Measurements from ENCODE around the gene MZF1. TPM values are rescaled to one million over a fixed set of nuclear protein-coding genes. Genes with fewer than 3 reads are reported as not detected.

The MZF1 gene
- polyA plus RNA-seq, 3 donors = 1.6 to 55.6 (median 1.7) TPM

GRCh38 chr19:58569191-58569942, 3.8 kb downstream of the MZF1 start:
- no peak for DNase-seq
- Mint-ChIP-seq H3K27me3 (ENCODE audit: low read depth in 3 of 3) (peaks cover 2 to 13% (median 3%) of the 10 kb centered on the region in 3 donors), H3K36me3 (peaks cover 19 to 46% of the 10 kb centered on the region in 2 donors), H3K27ac (no peak overlapping the region), H3K4me3 (no peak overlapping the region), H3K4me1 (peaks cover 20% of the 10 kb centered on the region), H3K9me3 (peaks cover 0 to 3% (median 0%) of the 10 kb centered on the region in 7 donors)
- TF ChIP-seq CTCF (IDR thresholded peaks at IDR 0.05) = no peak
- Histone ChIP-seq H3K4me1 (ENCODE audit: control insufficient read depth in 1 of 2, insufficient read depth in 2 of 2, low read length in 2 of 2) (peaks cover 20 to 24% of the 10 kb centered on the region in 2 donors), H2AFZ (ENCODE audit: insufficient read depth, low read depth, low read length, poor library complexity, severe bottlenecking) (no peak overlapping the region), H3K4me3 (replicated peaks in 1 of 3; ENCODE audit: low read depth in 2 of 3, low read length in 3 of 3) (no peak overlapping the region), H3K9ac (ENCODE audit: insufficient read depth, low read length, poor library complexity, severe bottlenecking) (no peak overlapping the region), H3K9me3 (replicated peaks in 1 of 2; ENCODE audit: control insufficient read depth in 1 of 2, insufficient read depth in 1 of 2, low read length in 2 of 2) (no peaks in the 10 kb centered on the region), H4K20me1 (ENCODE audit: insufficient read depth, low read length) (no peaks in the 10 kb centered on the region), H3K4me2 (replicated peaks; ENCODE audit: extremely low read depth, low read length, poor library complexity, severe bottlenecking) (no peak overlapping the region), H3K79me2 (ENCODE audit: insufficient read depth, low read length) (peaks cover 15% of the 10 kb centered on the region), H3K27ac (ENCODE audit: low read depth in 1 of 2, low read length in 2 of 2) (no peak overlapping the region), H3K36me3 (replicated peaks in 1 of 2; ENCODE audit: control insufficient read depth in 1 of 2, insufficient read depth in 2 of 2, low read length in 2 of 2) (peaks cover 9 to 31% of the 10 kb centered on the region in 2 donors), H3K27me3 (ENCODE audit: control insufficient read depth in 2 of 2, insufficient read depth in 2 of 2, low read length in 2 of 2) (peaks cover under 1 to 2% of the 10 kb centered on the region in 2 donors)
- WGBS (ENCODE audit: insufficient coverage) = 100% methylated on average over 1 of the region's 6 CpGs
- intact Hi-C loops (cut with micrococcal nuclease) = no loop called here

- Histone ChIP-seq H2AFZ (ENCODE audit: insufficient read depth, low read depth, low read length, poor library complexity, severe bottlenecking) (no peak overlapping the region), H3K27ac (ENCODE audit: low read depth in 1 of 2, low read length in 2 of 2) (no peak overlapping the region), H3K27me3 (ENCODE audit: control insufficient read depth in 2 of 2, insufficient read depth in 2 of 2, low read length in 2 of 2) (peaks cover 8 to 10% of the 10 kb centered on the region in 2 donors), H3K4me3 (replicated peaks in 1 of 3; ENCODE audit: low read depth in 2 of 3, low read length in 3 of 3) (no peak overlapping the region), H3K4me1 (ENCODE audit: control insufficient read depth in 1 of 2, insufficient read depth in 2 of 2, low read length in 2 of 2) (peaks cover 13 to 17% of the 10 kb centered on the region in 2 donors), H3K9ac (ENCODE audit: insufficient read depth, low read length, poor library complexity, severe bottlenecking) (no peak overlapping the region), H3K4me2 (replicated peaks; ENCODE audit: extremely low read depth, low read length, poor library complexity, severe bottlenecking) (no peak overlapping the region), H3K79me2 (ENCODE audit: insufficient read depth, low read length) (peaks cover 15% of the 10 kb centered on the region), H4K20me1 (ENCODE audit: insufficient read depth, low read length) (peaks cover 4% of the 10 kb centered on the region), H3K36me3 (replicated peaks in 1 of 2; ENCODE audit: control insufficient read depth in 1 of 2, insufficient read depth in 2 of 2, low read length in 2 of 2) (peaks cover 9 to 31% of the 10 kb centered on the region in 2 donors), H3K9me3 (replicated peaks in 1 of 2; ENCODE audit: control insufficient read depth in 1 of 2, insufficient read depth in 1 of 2, low read length in 2 of 2) (peaks cover 0 to 4% of the 10 kb centered on the region in 2 donors)
- no peak for TF ChIP-seq CTCF (IDR thresholded peaks at IDR 0.05)
- H3K9me3 Mint-ChIP-seq = peaks cover 0 to 5% (median 2%) of the 10 kb centered on the region in 7 donors
- peaks cover 23 to 46% of the 10 kb centered on the region in 2 donors for H3K36me3 Mint-ChIP-seq
- no peak for DNase-seq
- WGBS (ENCODE audit: insufficient coverage) = 88% methylated on average over 4 of the region's 4 CpGs
- peaks cover 10 to 20% (median 11%) of the 10 kb centered on the region in 3 donors for H3K27me3 Mint-ChIP-seq (ENCODE audit: low read depth in 3 of 3)
- no peak overlapping the region for H3K27ac Mint-ChIP-seq
- no peak overlapping the region for H3K4me3 Mint-ChIP-seq
- H3K4me1 Mint-ChIP-seq = peaks cover 17% of the 10 kb centered on the region
- intact Hi-C loops (cut with micrococcal nuclease) = no loop called here
Observed at GRCh38 chr19:58568453-58569130, 4.5 kb downstream of the MZF1 start.
